Measurements from ENCODE around the gene IL12A. TPM values are rescaled to one million over a fixed set of nuclear protein-coding genes. Genes with fewer than 3 reads are reported as not detected.

IL12A gene
- polyA plus RNA-seq, 1 donor from 2014 or later, result not detected

DNA sequence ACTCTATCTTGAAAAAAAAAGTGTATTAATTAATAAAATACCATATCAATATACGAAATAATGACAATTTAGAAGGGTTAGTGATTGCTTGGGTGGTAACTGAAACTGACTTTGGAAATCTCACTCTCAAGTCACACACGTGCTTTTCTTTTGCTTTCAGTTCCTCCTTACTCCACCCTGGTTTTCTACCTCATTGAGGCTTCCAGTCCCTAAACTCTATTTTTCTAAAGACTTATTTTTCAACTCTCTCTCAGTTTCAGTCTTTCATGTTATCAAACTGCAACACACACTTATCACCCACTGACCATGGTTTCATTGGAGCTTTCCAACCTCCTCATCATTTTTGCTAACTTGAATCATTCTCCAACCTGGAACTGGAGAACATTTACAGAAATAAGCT is 23.5 kb downstream of the IL12A start:
- Histone ChIP-seq H3K9me3 (ENCODE audit: low read length) (no peaks in the 10 kb centered on the region), H4K20me1 (ENCODE audit: insufficient read depth) (no peaks in the 10 kb centered on the region), H2AFZ (ENCODE audit: low read depth, low read length) (no peak overlapping the region), H3K4me3 (ENCODE audit: low read length) (no peak overlapping the region), H3K27me3 (ENCODE audit: insufficient read depth, low read depth, low read length) (no peaks in the 10 kb centered on the region), H3K79me2 (replicated peaks; ENCODE audit: insufficient read depth, low read length) (no peaks in the 10 kb centered on the region), H3K9me2 (ENCODE audit: insufficient read depth, low read length) (no peaks in the 10 kb centered on the region), H3F3A (ENCODE audit: insufficient read depth, low read length, poor library complexity, severe bottlenecking) (no peaks in the 10 kb centered on the region), H3K9ac (ENCODE audit: low read length) (no peak overlapping the region), H3K4me2 (ENCODE audit: low read length) (no peak overlapping the region), H3K36me3 (ENCODE audit: insufficient read depth, low read length) (no peaks in the 10 kb centered on the region), H3K27ac (ENCODE audit: low read length) (no peak overlapping the region)
- TF ChIP-seq CTCF (IDR thresholded peaks at IDR 0.05; ENCODE audit: poor library complexity, severe bottlenecking), result no peak
- no peak for TF ChIP-seq MXI1 (conservative IDR thresholded peaks at IDR 0.05; ENCODE audit: poor library complexity, severe bottlenecking)

- Histone ChIP-seq H2AFZ (ENCODE audit: low read depth, low read length) (no peak overlapping the region), H3K9me2 (ENCODE audit: insufficient read depth, low read length) (no peaks in the 10 kb centered on the region), H3K9ac (ENCODE audit: low read length) (no peak overlapping the region), H3K79me2 (replicated peaks; ENCODE audit: insufficient read depth, low read length) (no peaks in the 10 kb centered on the region), H3F3A (ENCODE audit: insufficient read depth, low read length, poor library complexity, severe bottlenecking) (no peaks in the 10 kb centered on the region), H3K4me3 (ENCODE audit: low read length) (no peak overlapping the region), H3K4me2 (ENCODE audit: low read length) (no peak overlapping the region), H3K27me3 (ENCODE audit: insufficient read depth, low read depth, low read length) (no peaks in the 10 kb centered on the region), H3K9me3 (ENCODE audit: low read length) (no peaks in the 10 kb centered on the region), H3K36me3 (ENCODE audit: insufficient read depth, low read length) (no peaks in the 10 kb centered on the region), H4K20me1 (ENCODE audit: insufficient read depth) (no peaks in the 10 kb centered on the region), H3K27ac (ENCODE audit: low read length) (no peak overlapping the region)
- TF ChIP-seq POLR2AphosphoS5 (IDR thresholded peaks at IDR 0.05) (no peak), CTCF (IDR thresholded peaks at IDR 0.05; ENCODE audit: poor library complexity, severe bottlenecking) (no peak), MXI1 (conservative IDR thresholded peaks at IDR 0.05; ENCODE audit: poor library complexity, severe bottlenecking) (no peak), RAD21 (conservative IDR thresholded peaks at IDR 0.05) (no peak), SMC3 (conservative IDR thresholded peaks at IDR 0.05; ENCODE audit: poor library complexity) (no peak), TAF1 (IDR thresholded peaks at IDR 0.05; ENCODE audit: low read depth) (no peak), EP300 (conservative IDR thresholded peaks at IDR 0.05; ENCODE audit: poor library complexity, severe bottlenecking) (no peak), EZH2 (IDR thresholded peaks at IDR 0.05; ENCODE audit: borderline replicate concordance, insufficient read depth, low read length, poor library complexity, severe bottlenecking) (no peak), REST (IDR thresholded peaks at IDR 0.05; ENCODE audit: borderline replicate concordance) (no peak)
These were observed 28.3 kb downstream of the IL12A start for GRCh38 chr3:160016972-160017371.

All from neural cell (in vitro differentiated cells).